ENCODE results near the gene IFT88. TPM values are rescaled to one million over a fixed set of nuclear protein-coding genes. Genes with fewer than 3 reads are reported as not detected.

The IFT88 gene
- total RNA-seq, 1 donor from 2014 or later: 8.1 TPM

DNA sequence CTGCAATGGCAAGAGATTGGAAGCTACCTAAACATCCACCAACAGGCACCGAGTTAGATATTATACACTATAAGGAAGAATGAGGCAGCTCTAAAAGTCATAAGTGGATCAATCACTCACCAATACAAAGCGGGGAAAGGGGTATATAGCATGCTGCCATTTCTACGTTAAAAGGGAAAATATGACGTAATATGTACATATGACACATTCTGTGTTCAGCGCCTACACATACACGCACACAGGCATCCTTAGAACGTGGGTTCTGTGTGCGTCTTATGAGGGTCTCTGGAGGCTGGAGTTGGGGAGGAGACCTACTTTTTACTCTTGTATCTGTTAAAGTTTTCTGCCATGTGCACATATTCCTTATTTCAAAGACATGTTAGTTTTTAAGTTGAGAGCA lies 142.4 kb downstream of the IFT88 start:
- TF ChIP-seq, protein P1, sequence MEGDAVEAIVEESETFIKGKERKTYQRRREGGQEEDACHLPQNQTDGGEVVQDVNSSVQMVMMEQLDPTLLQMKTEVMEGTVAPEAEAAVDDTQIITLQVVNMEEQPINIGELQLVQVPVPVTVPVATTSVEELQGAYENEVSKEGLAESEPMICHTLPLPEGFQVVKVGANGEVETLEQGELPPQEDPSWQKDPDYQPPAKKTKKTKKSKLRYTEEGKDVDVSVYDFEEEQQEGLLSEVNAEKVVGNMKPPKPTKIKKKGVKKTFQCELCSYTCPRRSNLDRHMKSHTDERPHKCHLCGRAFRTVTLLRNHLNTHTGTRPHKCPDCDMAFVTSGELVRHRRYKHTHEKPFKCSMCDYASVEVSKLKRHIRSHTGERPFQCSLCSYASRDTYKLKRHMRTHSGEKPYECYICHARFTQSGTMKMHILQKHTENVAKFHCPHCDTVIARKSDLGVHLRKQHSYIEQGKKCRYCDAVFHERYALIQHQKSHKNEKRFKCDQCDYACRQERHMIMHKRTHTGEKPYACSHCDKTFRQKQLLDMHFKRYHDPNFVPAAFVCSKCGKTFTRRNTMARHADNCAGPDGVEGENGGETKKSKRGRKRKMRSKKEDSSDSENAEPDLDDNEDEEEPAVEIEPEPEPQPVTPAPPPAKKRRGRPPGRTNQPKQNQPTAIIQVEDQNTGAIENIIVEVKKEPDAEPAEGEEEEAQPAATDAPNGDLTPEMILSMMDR (IDR thresholded peaks at IDR 0.05; ENCODE audit: borderline replicate concordance): no peak
- H3K27ac ChIP-seq (replicated peaks): peak overlapping the region; percentile 27

DNA sequence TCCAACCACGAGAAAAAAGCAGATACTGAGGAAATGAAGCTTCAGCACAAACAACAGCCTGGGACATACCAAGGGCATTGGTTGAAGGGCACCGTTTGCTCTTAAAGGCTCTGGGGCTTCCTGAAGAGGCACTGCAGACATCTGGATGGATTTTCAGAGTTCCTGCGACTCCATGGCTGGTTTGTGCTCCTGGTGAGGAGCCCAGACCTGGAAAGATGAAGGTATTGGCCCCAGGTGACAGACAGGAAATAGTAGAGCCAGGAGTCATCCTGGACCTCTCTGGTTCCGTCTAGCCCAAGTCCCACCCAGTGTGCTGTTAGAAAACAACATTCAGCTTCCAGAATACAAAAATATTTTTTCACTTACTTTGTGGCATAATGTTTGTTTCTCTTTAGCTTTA lies 142.8 kb downstream of the IFT88 start:
- Histone ChIP-seq H3K9me3 (replicated peaks) (no peaks in the 10 kb centered on the region), H3K4me3 (no peak overlapping the region), H3K36me3 (no peaks in the 10 kb centered on the region), H3K4me1 (peaks cover 31% of the 10 kb centered on the region), H3K27me3 (ENCODE audit: low read depth) (no peaks in the 10 kb centered on the region), H3K27ac (replicated peaks) (no peak overlapping the region)
- intact Hi-C loops (cut with micrococcal nuclease): loop anchor here (5.0 to 10.0 kb wide), 2 partner anchors 118 to 215 kb away; no protein-coding TSS in a partner anchor
- TF ChIP-seq, protein P1 (IDR thresholded peaks at IDR 0.05; ENCODE audit: borderline replicate concordance): no peak
- no peak for DNase-seq

More for the DNA sequence above, 142.4 kb downstream of the IFT88 start:
- Histone ChIP-seq H3K4me3 (no peak overlapping the region), H3K27me3 (ENCODE audit: low read depth) (no peaks in the 10 kb centered on the region), H3K9me3 (replicated peaks) (no peaks in the 10 kb centered on the region), H3K4me1 (peaks cover 27% of the 10 kb centered on the region), H3K36me3 (no peaks in the 10 kb centered on the region)
- intact Hi-C loops (cut with micrococcal nuclease): no loop called here
- no peak for DNase-seq

DNA sequence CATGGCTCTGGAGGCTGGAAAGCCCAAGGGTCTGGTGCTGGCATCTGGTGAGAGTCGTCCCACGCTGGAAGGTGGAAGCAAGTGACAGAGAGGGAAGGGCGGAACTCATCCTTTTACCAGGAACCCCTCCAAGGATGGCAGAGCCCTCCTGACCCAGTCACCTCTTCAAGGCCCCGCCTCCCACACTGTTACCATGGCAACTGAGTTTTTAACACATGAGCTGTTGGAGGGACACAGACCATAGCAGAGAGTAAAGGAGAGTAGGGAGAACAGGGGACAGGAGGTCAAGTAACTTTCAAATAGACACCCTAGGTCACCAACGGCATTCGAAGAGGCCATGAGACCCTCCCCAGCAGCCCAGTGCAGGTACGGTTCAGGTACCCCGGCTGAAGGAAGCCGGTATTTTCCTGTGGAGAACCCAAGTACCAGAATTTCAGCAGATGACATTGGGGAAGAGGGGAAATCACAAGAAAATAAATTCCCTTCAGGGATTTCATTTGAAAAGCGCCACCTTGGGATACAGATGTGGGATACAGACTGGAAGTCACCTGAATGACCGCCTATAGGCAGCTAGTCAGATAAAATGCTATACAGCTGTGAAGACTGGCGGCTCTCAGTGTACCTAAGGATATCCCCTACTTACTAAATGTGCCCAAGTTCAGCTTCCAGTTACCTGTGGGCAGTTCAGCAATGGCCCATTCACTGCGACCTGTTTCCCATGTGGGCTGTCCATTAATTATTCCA lies 144.5 kb downstream of the IFT88 start:
- intact Hi-C loops (cut with micrococcal nuclease): loop anchor here (5.0 to 10.0 kb wide), 2 partner anchors 116 to 217 kb away; no protein-coding TSS in a partner anchor

DNA sequence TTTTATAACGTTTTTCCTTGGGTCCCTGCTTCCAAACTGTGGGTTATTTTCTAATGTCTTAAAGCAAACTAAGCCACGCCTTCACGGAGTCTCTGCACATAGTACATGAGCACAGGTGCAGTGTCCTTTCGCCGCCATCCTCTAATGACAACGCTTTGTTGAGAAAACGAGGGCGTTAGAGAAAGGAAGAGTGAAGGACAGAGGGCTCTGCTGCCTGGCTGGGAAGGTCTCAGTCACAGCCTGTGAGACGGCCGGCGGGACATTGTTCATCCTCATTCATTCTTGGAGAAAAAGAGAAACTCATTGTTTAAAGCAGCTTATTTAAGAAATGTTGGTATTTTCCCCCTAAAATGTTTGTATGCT lies 146.0 kb downstream of the IFT88 start:
- H3K27me3 ChIP-seq (ENCODE audit: low read depth): no peaks in the 10 kb centered on the region
- no peaks in the 10 kb centered on the region for H3K9me3 ChIP-seq (replicated peaks)
- H3K4me1 ChIP-seq: peaks cover 32% of the 10 kb centered on the region
- peak overlapping the region; percentile 80 for H3K27ac ChIP-seq (replicated peaks)
- TF ChIP-seq, protein P1 (IDR thresholded peaks at IDR 0.05; ENCODE audit: borderline replicate concordance): no peak
- intact Hi-C loops (cut with micrococcal nuclease): loop anchor here (5.0 to 10.0 kb wide), 2 partner anchors 114 to 218 kb away; no protein-coding TSS in a partner anchor
- H3K4me3 ChIP-seq: peak overlapping the region; percentile 52
- DNase-seq: no peak
- no peaks in the 10 kb centered on the region for H3K36me3 ChIP-seq

More for the DNA sequence above, 144.5 kb downstream of the IFT88 start:
- H3K27me3 ChIP-seq (ENCODE audit: low read depth): no peaks in the 10 kb centered on the region
- H3K4me1 ChIP-seq: peaks cover 32% of the 10 kb centered on the region
- no peak for DNase-seq
- H3K9me3 ChIP-seq (replicated peaks): no peaks in the 10 kb centered on the region
- H3K36me3 ChIP-seq: no peaks in the 10 kb centered on the region
- no peak overlapping the region for H3K4me3 ChIP-seq
- H3K27ac ChIP-seq (replicated peaks): no peak overlapping the region
- TF ChIP-seq, protein P1 (IDR thresholded peaks at IDR 0.05; ENCODE audit: borderline replicate concordance): no peak

DNA sequence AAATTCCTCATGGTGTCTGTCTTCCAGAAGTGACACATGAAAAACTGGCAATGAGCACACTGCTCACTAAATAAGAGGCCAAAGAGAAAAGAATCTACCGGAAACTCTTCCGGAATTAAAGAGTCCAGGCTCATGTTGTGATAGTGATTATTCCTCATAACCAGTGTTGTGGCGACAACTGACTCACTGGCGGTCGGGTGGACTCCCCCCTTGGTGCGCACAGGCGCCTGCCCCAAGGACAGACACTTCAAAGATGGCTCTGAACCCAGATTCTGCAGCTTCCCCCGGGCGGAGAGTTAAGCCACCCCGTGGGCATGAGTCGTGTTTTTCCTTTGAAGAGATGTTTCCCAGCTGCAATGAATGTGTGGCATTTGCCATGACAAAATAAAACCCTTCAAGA lies 146.8 kb downstream of the IFT88 start:
- Histone ChIP-seq H3K27me3 (ENCODE audit: low read depth) (no peaks in the 10 kb centered on the region), H3K9me3 (replicated peaks) (no peaks in the 10 kb centered on the region), H3K36me3 (no peaks in the 10 kb centered on the region), H3K4me1 (peaks cover 32% of the 10 kb centered on the region), H3K4me3 (no peak overlapping the region), H3K27ac (replicated peaks) (peak overlapping the region; percentile 80)
- no peak for DNase-seq
- TF ChIP-seq, protein P1 (IDR thresholded peaks at IDR 0.05; ENCODE audit: borderline replicate concordance): no peak
- intact Hi-C loops (cut with micrococcal nuclease): loop anchor here (5.0 to 10.0 kb wide), 2 partner anchors 114 to 219 kb away; no protein-coding TSS in a partner anchor

Data from left ventricle myocardium inferior (tissue), 1 donor.